NCI-H510A (cell line): ENCODE measurements around the gene SH2D5.

ENCODE experiments used
- DNase-seq: peaks from one replicate; lab custom pipeline; 2025; lab: John Stamatoyannopoulos, UW

The SH2D5 gene

GRCh38 chr1:20713440-20713839 lies 19.1 kb downstream of the SH2D5 start:
- no peak for DNase-seq

GRCh38 chr1:20712215-20712577 lies 20.3 kb downstream of the SH2D5 start:
- no peak for DNase-seq

GRCh38 chr1:20711285-20712214 lies 21.0 kb downstream of the SH2D5 start:
- no peak for DNase-seq

- no peak for DNase-seq
Observed at GRCh38 chr1:20710469-20711284, 21.8 kb downstream of the SH2D5 start.

GRCh38 chr1:20709868-20710267 lies 22.6 kb downstream of the SH2D5 start:
- DNase-seq: no peak

- no peak for DNase-seq
Observed at GRCh38 chr1:20708891-20709290, 23.6 kb downstream of the SH2D5 start.

GRCh38 chr1:20708057-20708456 lies 24.4 kb downstream of the SH2D5 start:
- no peak for DNase-seq

- no peak for DNase-seq
Observed at GRCh38 chr1:20706841-20707240, 25.7 kb downstream of the SH2D5 start.

GRCh38 chr1:20705203-20705755 lies 27.2 kb downstream of the SH2D5 start:
- DNase-seq: no peak

GRCh38 chr1:20704390-20705202 lies 27.9 kb downstream of the SH2D5 start:
- DNase-seq: no peak

GRCh38 chr1:20703124-20703756 lies 29.3 kb downstream of the SH2D5 start:
- no peak for DNase-seq

- no peak for DNase-seq
Observed at GRCh38 chr1:20702416-20702815, 30.1 kb downstream of the SH2D5 start.

- DNase-seq: no peak
Observed at GRCh38 chr1:20701847-20702246, 30.7 kb downstream of the SH2D5 start.

GRCh38 chr1:20701446-20701845 lies 31.1 kb downstream of the SH2D5 start:
- DNase-seq: no peak

- no peak for DNase-seq
Observed at GRCh38 chr1:20700636-20701215, 31.8 kb downstream of the SH2D5 start.

GRCh38 chr1:20699558-20699957 lies 32.9 kb downstream of the SH2D5 start:
- no peak for DNase-seq

GRCh38 chr1:20698195-20698910 lies 34.1 kb downstream of the SH2D5 start:
- DNase-seq: no peak

- no peak for DNase-seq
Observed at GRCh38 chr1:20697563-20697962, 34.9 kb downstream of the SH2D5 start.

GRCh38 chr1:20696397-20697333 lies 35.8 kb downstream of the SH2D5 start:
- peak; percentile 98 for DNase-seq
